Measurements from ENCODE around the gene TPK1. TPM values are rescaled to one million over a fixed set of nuclear protein-coding genes. Genes with fewer than 3 reads are reported as not detected.

TPK1 gene
- total and polyA plus RNA-seq, 2 of the 13 experiments (the other 11 are each of a cell fraction or from before 2014, with no cell fraction given): 1.0 to 1.2 TPM

DNA sequence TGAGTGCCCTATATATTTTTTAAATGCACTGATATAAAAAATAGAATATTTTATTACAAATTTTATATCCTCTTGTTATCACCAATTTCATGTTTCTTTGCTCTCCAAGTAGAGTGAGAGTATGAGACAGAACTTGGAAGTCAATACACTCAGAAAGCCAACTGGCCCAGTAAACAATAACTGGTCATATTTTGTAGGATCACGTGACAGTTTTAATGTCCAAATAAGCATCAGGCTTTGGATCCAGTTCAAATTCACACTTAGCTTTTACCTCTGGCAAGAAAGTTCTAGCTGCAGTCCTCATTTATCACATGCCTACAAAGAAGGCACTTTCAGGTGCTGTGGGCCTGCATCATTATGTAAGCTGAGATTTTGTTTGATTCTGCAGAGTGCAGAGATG, 21.6 kb upstream of the TPK1 start:
- no peak for FAIRE-seq

More for the DNA sequence above, 21.6 kb upstream of the TPK1 start:
- Histone ChIP-seq H3K27ac (ENCODE audit: extremely low read length, insufficient read depth, low read length) (no peak overlapping the region), H2AFZ (ENCODE audit: low read length) (no peak overlapping the region), H3K9ac (ENCODE audit: insufficient read depth, low read depth, low read length) (no peak overlapping the region), H3K27me3 (ENCODE audit: control insufficient read depth in 1 of 2, insufficient read depth in 2 of 2, low read length in 2 of 2) (no peaks in the 10 kb centered on the region; a peak in 1 of 5 replicates), H3K9me3 (ENCODE audit: low read length) (no peaks in the 10 kb centered on the region), H3K4me1 (ENCODE audit: insufficient read depth, low read length) (no peaks in the 10 kb centered on the region), H3K4me3 (replicated peaks in 1 of 3; ENCODE audit: insufficient read depth in 1 of 3, low read depth in 2 of 3, low read length in 3 of 3) (no peak overlapping the region), H4K20me1 (ENCODE audit: insufficient read depth, low read length) (no peaks in the 10 kb centered on the region), H3K36me3 (replicated peaks in 1 of 2; ENCODE audit: control insufficient read depth in 1 of 2, insufficient read depth in 2 of 2, low read length in 2 of 2) (no peaks in the 10 kb centered on the region), H3K4me2 (ENCODE audit: low read depth, low read length) (no peak overlapping the region), H3K79me2 (ENCODE audit: insufficient read depth, low read length) (no peaks in the 10 kb centered on the region)
- no TSS peak for BruUV-seq (replicated peaks)
- TF ChIP-seq RAD51 (IDR thresholded peaks at IDR 0.05; ENCODE audit: borderline replicate concordance) (peak; percentile 61; the same call in 1 of the 2 replicates), CENPX (CRISPR knock-in tag; IDR thresholded peaks at IDR 0.05) (no peak)
- TF ChIP-seq, protein P1, sequence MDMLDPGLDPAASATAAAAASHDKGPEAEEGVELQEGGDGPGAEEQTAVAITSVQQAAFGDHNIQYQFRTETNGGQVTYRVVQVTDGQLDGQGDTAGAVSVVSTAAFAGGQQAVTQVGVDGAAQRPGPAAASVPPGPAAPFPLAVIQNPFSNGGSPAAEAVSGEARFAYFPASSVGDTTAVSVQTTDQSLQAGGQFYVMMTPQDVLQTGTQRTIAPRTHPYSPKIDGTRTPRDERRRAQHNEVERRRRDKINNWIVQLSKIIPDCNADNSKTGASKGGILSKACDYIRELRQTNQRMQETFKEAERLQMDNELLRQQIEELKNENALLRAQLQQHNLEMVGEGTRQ (IDR thresholded peaks at IDR 0.05; ENCODE audit: low read depth, low read length): peak; percentile 29
- TF ChIP-seq, protein P1 (CRISPR knock-in tag; IDR thresholded peaks at IDR 0.05; ENCODE audit: borderline replicate concordance): no peak
- TF ChIP-seq, protein P2, sequence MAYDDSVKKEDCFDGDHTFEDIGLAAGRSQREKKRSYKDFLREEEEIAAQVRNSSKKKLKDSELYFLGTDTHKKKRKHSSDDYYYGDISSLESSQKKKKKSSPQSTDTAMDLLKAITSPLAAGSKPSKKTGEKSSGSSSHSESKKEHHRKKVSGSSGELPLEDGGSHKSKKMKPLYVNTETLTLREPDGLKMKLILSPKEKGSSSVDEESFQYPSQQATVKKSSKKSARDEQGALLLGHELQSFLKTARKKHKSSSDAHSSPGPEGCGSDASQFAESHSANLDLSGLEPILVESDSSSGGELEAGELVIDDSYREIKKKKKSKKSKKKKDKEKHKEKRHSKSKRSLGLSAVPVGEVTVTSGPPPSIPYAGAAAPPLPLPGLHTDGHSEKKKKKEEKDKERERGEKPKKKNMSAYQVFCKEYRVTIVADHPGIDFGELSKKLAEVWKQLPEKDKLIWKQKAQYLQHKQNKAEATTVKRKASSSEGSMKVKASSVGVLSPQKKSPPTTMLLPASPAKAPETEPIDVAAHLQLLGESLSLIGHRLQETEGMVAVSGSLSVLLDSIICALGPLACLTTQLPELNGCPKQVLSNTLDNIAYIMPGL (CRISPR knock-in tag; IDR thresholded peaks at IDR 0.05; ENCODE audit: borderline replicate concordance in 1 of 2, low read depth in 1 of 2): no peak
- DNase-seq (ENCODE audit: low spot score) (no peak), ATAC-seq (no peak)
- CTCF ChIA-PET (ENCODE audit: low intra/inter-chr PET ratio, low total read pairs): no interaction called here
- intact Hi-C loops (cut with micrococcal nuclease; ENCODE audit: unreplicated experiment) (no loop called here), in situ Hi-C loops (cut with HindIII; ENCODE audit: extremely low pct_ligation_motif_present, low pct_unique_long_range_greater_than_20kb) (no loop called here)
- 16% methylated on average over 1 of the region's 1 CpG for WGBS (ENCODE audit: low lambda C conversion rate)
- POLR2A ChIA-PET: no interaction called here

Data from HepG2 (cell line).